ENCODE data around the gene PKNOX2.

The PKNOX2 gene

GRCh38 chr11:125174686-125175085 is 10.1 kb downstream of the PKNOX2 start:
- no peak for DNase-seq

GRCh38 chr11:125175166-125175565 is 10.6 kb downstream of the PKNOX2 start:
- DNase-seq, result no peak

GRCh38 chr11:125175896-125176575 is 11.5 kb downstream of the PKNOX2 start:
- DNase-seq, result no peak

GRCh38 chr11:125176866-125177265 is 12.3 kb downstream of the PKNOX2 start:
- no peak for DNase-seq

- no peak for DNase-seq
Observed at GRCh38 chr11:125177543-125177942, 13.0 kb downstream of the PKNOX2 start.

GRCh38 chr11:125179346-125179745 is 14.8 kb downstream of the PKNOX2 start:
- no peak for DNase-seq

GRCh38 chr11:125179895-125180294 is 15.3 kb downstream of the PKNOX2 start:
- DNase-seq, result no peak

GRCh38 chr11:125180413-125181305 is 16.1 kb downstream of the PKNOX2 start:
- no peak for DNase-seq

- DNase-seq, result no peak
Observed at GRCh38 chr11:125182573-125182972, 18.0 kb downstream of the PKNOX2 start.

GRCh38 chr11:125183641-125184040 is 19.1 kb downstream of the PKNOX2 start:
- DNase-seq, result no peak

- no peak for DNase-seq
Observed at GRCh38 chr11:125188021-125188420, 23.5 kb downstream of the PKNOX2 start.

- DNase-seq, result no peak
Observed at GRCh38 chr11:125190566-125190965, 26.0 kb downstream of the PKNOX2 start.

- DNase-seq, result no peak
Observed at GRCh38 chr11:125192183-125192582, 27.6 kb downstream of the PKNOX2 start.

GRCh38 chr11:125192717-125193415 is 28.3 kb downstream of the PKNOX2 start:
- no peak for DNase-seq

GRCh38 chr11:125193416-125193726 is 28.8 kb downstream of the PKNOX2 start:
- no peak for DNase-seq

GRCh38 chr11:125193841-125194240 is 29.3 kb downstream of the PKNOX2 start:
- DNase-seq, result no peak

GRCh38 chr11:125199915-125200314 is 35.4 kb downstream of the PKNOX2 start:
- no peak for DNase-seq

GRCh38 chr11:125200441-125200840 is 35.9 kb downstream of the PKNOX2 start:
- no peak for DNase-seq

- DNase-seq, result no peak
Observed at GRCh38 chr11:125201525-125202141, 37.1 kb downstream of the PKNOX2 start.

GRCh38 chr11:125202362-125202880 is 37.9 kb downstream of the PKNOX2 start:
- no peak for DNase-seq

GRCh38 chr11:125202977-125203376 is 38.4 kb downstream of the PKNOX2 start:
- no peak for DNase-seq

GRCh38 chr11:125207866-125208425 is 43.4 kb downstream of the PKNOX2 start:
- DNase-seq, result no peak

GRCh38 chr11:125210066-125210465 is 45.5 kb downstream of the PKNOX2 start:
- DNase-seq, result no peak
